Activated CD4-positive, CD25-positive, alpha-beta regulatory T cell treated with anti-CD3 and anti-CD28 coated beads, Interleukin-2, amount 50 U/mL, for 72 hours (primary cell): ENCODE measurements around the gene SNTG2.

Experiments
- DNase-seq: peaks from one replicate; pipeline ENCODE4 v3.0.0; 2021

The SNTG2 gene

GRCh38 chr2:1297372-1298159 lies 346.9 kb downstream of the SNTG2 start:
- no peak for DNase-seq

GRCh38 chr2:1299043-1299442 lies 348.4 kb downstream of the SNTG2 start:
- no peak for DNase-seq

GRCh38 chr2:1300284-1300683 lies 349.6 kb downstream of the SNTG2 start:
- no peak for DNase-seq

- DNase-seq, result no peak
These were observed 350.4 kb downstream of the SNTG2 start for GRCh38 chr2:1301056-1301455.

- DNase-seq, result no peak
These were observed 354.8 kb downstream of the SNTG2 start for GRCh38 chr2:1305342-1306013.

GRCh38 chr2:1306014-1306686 lies 355.5 kb downstream of the SNTG2 start:
- no peak for DNase-seq

GRCh38 chr2:1306687-1307516 lies 356.3 kb downstream of the SNTG2 start:
- DNase-seq, result no peak

- DNase-seq, result no peak
These were observed 357.0 kb downstream of the SNTG2 start for GRCh38 chr2:1307670-1308069.

GRCh38 chr2:1308678-1309077 lies 358.0 kb downstream of the SNTG2 start:
- no peak for DNase-seq

- DNase-seq, result no peak
These were observed 358.9 kb downstream of the SNTG2 start for GRCh38 chr2:1309507-1309906.

GRCh38 chr2:1310202-1310601 lies 359.6 kb downstream of the SNTG2 start:
- no peak for DNase-seq

- DNase-seq, result no peak
These were observed 360.2 kb downstream of the SNTG2 start for GRCh38 chr2:1310866-1311265.

- no peak for DNase-seq
These were observed 362.7 kb downstream of the SNTG2 start for GRCh38 chr2:1313240-1313924.

- DNase-seq, result no peak
These were observed 363.6 kb downstream of the SNTG2 start for GRCh38 chr2:1314254-1314653.

GRCh38 chr2:1318366-1319009 lies 367.8 kb downstream of the SNTG2 start:
- DNase-seq, result no peak

GRCh38 chr2:1319393-1319792 lies 368.7 kb downstream of the SNTG2 start:
- no peak for DNase-seq

- DNase-seq, result no peak
These were observed 370.7 kb downstream of the SNTG2 start for GRCh38 chr2:1321321-1321720.

GRCh38 chr2:1324884-1325283 lies 374.2 kb downstream of the SNTG2 start:
- DNase-seq, result no peak

GRCh38 chr2:1328684-1329083 lies 378.0 kb downstream of the SNTG2 start:
- no peak for DNase-seq

GRCh38 chr2:1339388-1340140 lies 388.9 kb downstream of the SNTG2 start:
- no peak for DNase-seq

GRCh38 chr2:1340141-1340512 lies 389.5 kb downstream of the SNTG2 start:
- no peak for DNase-seq
